GM23338 (cell line): Measurements from ENCODE around the gene H1-8. TPM values are rescaled to one million over a fixed set of nuclear protein-coding genes. Genes with fewer than 3 reads are reported as not detected.

Experiments used
- ATAC-seq: fragments of 200-7000 bp; cut with Tn5 transposase; 3 replicates; pipeline ENCODE4 v1.9.1; 2020
- DNase-seq: peaks from one replicate; pipeline ENCODE4 v3.0.0-alpha.2; 2015; ENCODE audit warnings: low spot score
- H2AFZ ChIP-seq: fragments of 200-600 bp; sonication (generic); 2 replicates; pipeline ENCODE4 v1.8.0; 2016; ENCODE audit warnings: antibody characterized with exemption, mild to moderate bottlenecking, moderate library complexity
- H3F3A ChIP-seq: fragments of 200-600 bp; sonication (generic); replicated peaks from 2 replicates; pipeline ENCODE4 v1.8.0; 2017; ENCODE audit warnings: antibody characterized with exemption, mixed run types, low read depth
- H3K27ac ChIP-seq: fragments of 200-600 bp; sonication (generic); 2 replicates; pipeline ENCODE4 v1.6.1; 2016; ENCODE audit warnings: low read depth
- H3K27me3 ChIP-seq: fragments of 200-600 bp; sonication (generic); 2 replicates; pipeline ENCODE4 v1.8.0; 2016; ENCODE audit warnings: mild to moderate bottlenecking, mixed run types, moderate library complexity; ENCODE audit not compliant: insufficient read depth
- H3K36me3 ChIP-seq: fragments of 200-600 bp; sonication (generic); 2 replicates; pipeline ENCODE4 v1.8.0; 2016; ENCODE audit warnings: mild to moderate bottlenecking; ENCODE audit not compliant: insufficient read depth
- H3K4me1 ChIP-seq: fragments of 200-600 bp; sonication (generic); 2 replicates; pipeline ENCODE4 v1.8.0; 2016; ENCODE audit warnings: mild to moderate bottlenecking, moderate library complexity; ENCODE audit not compliant: insufficient read depth
- H3K4me2 ChIP-seq: fragments of 200-600 bp; sonication (generic); 2 replicates; pipeline ENCODE4 v1.7.1; 2017; ENCODE audit warnings: mixed run types
- H3K4me3 ChIP-seq: fragments of 200-600 bp; sonication (generic); 2 replicates; pipeline ENCODE4 v1.6.1; 2016; ENCODE audit warnings: mixed run types
- H3K79me2 ChIP-seq: fragments of 200-600 bp; sonication (generic); replicated peaks from 2 replicates; pipeline ENCODE4 v1.8.0; 2017; ENCODE audit warnings: mild to moderate bottlenecking; ENCODE audit not compliant: insufficient read depth
- H3K9me2 ChIP-seq: fragments of 200-600 bp; sonication (generic); 2 replicates; pipeline ENCODE4 v1.8.0; 2017; ENCODE audit not compliant: insufficient read depth
- H4K20me1 ChIP-seq: fragments of 200-600 bp; sonication (generic); replicated peaks from 2 replicates; pipeline ENCODE4 v1.8.0; 2017; ENCODE audit warnings: mild to moderate bottlenecking; ENCODE audit not compliant: insufficient read depth
- H3K27ac Mint-ChIP-seq: 2 replicates; pipeline ENCODE4 v1.8.0; 2020; ENCODE audit warnings: inconsistent platforms, mild to moderate bottlenecking, moderate library complexity, mixed read lengths
- H3K27me3 Mint-ChIP-seq: 3 replicates; pipeline ENCODE4 v1.8.0; 2022; ENCODE audit warnings: low read depth, mild to moderate bottlenecking, moderate library complexity, mixed read lengths, inconsistent platforms; ENCODE audit not compliant: insufficient read depth, poor library complexity
- H3K36me3 Mint-ChIP-seq: 3 replicates; pipeline ENCODE4 v1.8.0; 2021; ENCODE audit warnings: low read depth, mild to moderate bottlenecking, inconsistent platforms, moderate library complexity, mixed read lengths
- H3K4me1 Mint-ChIP-seq: 3 replicates; pipeline ENCODE4 v1.8.0; 2020; ENCODE audit warnings: mild to moderate bottlenecking, inconsistent platforms, mixed read lengths
- H3K4me3 Mint-ChIP-seq: 3 replicates; pipeline ENCODE4 v1.8.0; 2021; ENCODE audit warnings: moderate library complexity, mild to moderate bottlenecking, inconsistent platforms, mixed read lengths
- H3K9me3 Mint-ChIP-seq: 3 replicates; pipeline ENCODE4 v1.8.0; 2020; ENCODE audit warnings: moderate library complexity, mild to moderate bottlenecking, inconsistent platforms, mixed read lengths
- CREB1 ChIP-seq: fragments of 250-450 bp; sonication (Bioruptor Pico); IDR thresholded peaks from 2 replicates; pipeline ENCODE4 v1.5.0; 2020; ENCODE audit warnings: low read depth, mild to moderate bottlenecking, moderate library complexity
- EZH2phosphoT487 ChIP-seq: fragments of 200-600 bp; sonication (generic); IDR thresholded peaks from one replicate; pipeline ENCODE4 v1.8.1; 2018; ENCODE audit warnings: antibody characterized with exemption; ENCODE audit not compliant: unreplicated experiment
- JUNB ChIP-seq: IDR thresholded peaks from one replicate; pipeline ENCODE4 v1.6.1; 2016; ENCODE audit warnings: antibody characterized with exemption; ENCODE audit not compliant: unreplicated experiment
- POLR2AphosphoS5 ChIP-seq: IDR thresholded peaks from 2 replicates; pipeline ENCODE4 v1.6.1; 2016; ENCODE audit warnings: antibody characterized with exemption, low read depth
- ZNF114 ChIP-seq: fragments of 250-450 bp; sonication (Bioruptor Pico); IDR thresholded peaks from 2 replicates; pipeline ENCODE4 v1.5.0; 2020; ENCODE audit warnings: mild to moderate bottlenecking, moderate library complexity
- ZNF331 ChIP-seq: fragments of 250-450 bp; sonication (Bioruptor Pico); IDR thresholded peaks from 2 replicates; pipeline ENCODE4 v1.5.0; 2020; ENCODE audit warnings: low read depth, mild to moderate bottlenecking, moderate library complexity
- polyA plus RNA-seq: library from polyadenylated mRNA; unstranded; fragments of >200 nt; fragmentation: Nextera tagmentation; extraction: Ambion mirVana; gene quantifications from 2 replicates; pipeline ENCODE4 v1.2.1, GENCODE V29; 2016
- total RNA-seq: library from RNA; depleted of rRNA; stranded (reverse); fragments of >200 nt; shearing (Covaris generic); gene quantifications from 2 replicates; pipeline ENCODE4 v1.2.3, GENCODE V29; 2014
- TF ChIP-seq, protein P1 (sequence below), 2 experiments: fragments of 200-600 bp in 1 of 2; sonication (generic) in 1 of 2; conservative IDR thresholded peaks; 2 replicates each; pipeline versions ENCODE4 v1.5.1 to v1.6.1; 2016 to 2017; ENCODE audit warnings: antibody characterized with exemption in 2 of 2, low read depth in 2 of 2, mild to moderate bottlenecking in 2 of 2, moderate library complexity in 1 of 2
- TF ChIP-seq, protein P2 (sequence below): fragments of 250-450 bp; sonication (Bioruptor Pico); IDR thresholded peaks from 2 replicates; pipeline ENCODE4 v1.5.0; 2020; ENCODE audit warnings: mild to moderate bottlenecking, moderate library complexity
- TF ChIP-seq, protein P3 (sequence below): IDR thresholded peaks from 2 replicates; pipeline ENCODE4 v1.6.1; 2016; ENCODE audit warnings: antibody characterized with exemption

Gene H1-8
- total and polyA plus RNA-seq, 2 experiments from 2014 or later, result not detected

DNA sequence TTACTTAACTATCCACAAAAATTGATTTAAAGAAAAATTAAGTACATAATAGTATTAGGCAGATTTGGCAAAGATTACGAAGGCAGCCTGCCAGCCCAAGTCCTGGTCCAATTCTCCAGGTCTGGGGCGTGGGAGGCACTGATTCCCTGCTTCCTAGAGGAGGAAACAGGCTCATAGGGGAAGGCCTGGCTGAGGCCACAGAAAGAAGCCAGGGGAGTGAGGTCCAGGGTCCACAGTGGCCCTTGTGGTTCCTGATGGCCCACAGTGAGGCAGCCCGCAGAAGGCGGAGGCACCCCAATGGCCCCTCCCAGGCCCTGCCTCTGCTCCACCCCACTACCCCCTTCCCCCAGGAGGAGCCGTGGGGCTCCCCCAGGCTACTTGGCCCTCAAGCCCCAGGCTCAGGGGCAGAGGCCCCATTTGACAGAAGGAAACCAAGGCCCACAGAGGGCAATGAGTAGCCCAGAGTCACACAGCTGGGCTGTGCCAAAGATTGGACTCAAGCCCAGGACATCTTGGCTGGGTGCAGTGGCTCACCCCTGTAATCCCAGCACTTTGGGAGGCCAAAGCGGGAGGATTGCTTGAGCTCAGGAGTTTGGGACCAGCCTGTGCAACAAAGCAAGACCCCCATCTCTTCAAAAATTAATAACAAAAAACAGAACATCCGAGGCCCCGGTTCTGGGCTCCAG, 21.0 kb downstream of the H1-8 start:
- H3K27ac Mint-ChIP-seq, result no peak overlapping the region
- Histone ChIP-seq H3K36me3 (no peaks in the 10 kb centered on the region), H3K9me2 (no peaks in the 10 kb centered on the region), H2AFZ (no peak overlapping the region), H3K4me3 (no peak overlapping the region), H4K20me1 (no peaks in the 10 kb centered on the region), H3K79me2 (no peaks in the 10 kb centered on the region), H3K4me2 (no peak overlapping the region), H3F3A (no peaks in the 10 kb centered on the region), H3K27me3 (no peaks in the 10 kb centered on the region), H3K4me1 (peaks cover 7% of the 10 kb centered on the region; the same call in 1 of the 2 replicates), H3K27ac (no peak overlapping the region)
- ATAC-seq (no peak), DNase-seq (no peak)
- peaks cover 5% of the 10 kb centered on the region for H3K4me1 Mint-ChIP-seq
- TF ChIP-seq ZNF114 (CRISPR knock-in tag) (no peak), JUNB (no peak), CREB1 (CRISPR knock-in tag) (no peak), EZH2phosphoT487 (no peak), POLR2AphosphoS5 (no peak), ZNF331 (CRISPR knock-in tag) (no peak)
- TF ChIP-seq, protein P1, sequence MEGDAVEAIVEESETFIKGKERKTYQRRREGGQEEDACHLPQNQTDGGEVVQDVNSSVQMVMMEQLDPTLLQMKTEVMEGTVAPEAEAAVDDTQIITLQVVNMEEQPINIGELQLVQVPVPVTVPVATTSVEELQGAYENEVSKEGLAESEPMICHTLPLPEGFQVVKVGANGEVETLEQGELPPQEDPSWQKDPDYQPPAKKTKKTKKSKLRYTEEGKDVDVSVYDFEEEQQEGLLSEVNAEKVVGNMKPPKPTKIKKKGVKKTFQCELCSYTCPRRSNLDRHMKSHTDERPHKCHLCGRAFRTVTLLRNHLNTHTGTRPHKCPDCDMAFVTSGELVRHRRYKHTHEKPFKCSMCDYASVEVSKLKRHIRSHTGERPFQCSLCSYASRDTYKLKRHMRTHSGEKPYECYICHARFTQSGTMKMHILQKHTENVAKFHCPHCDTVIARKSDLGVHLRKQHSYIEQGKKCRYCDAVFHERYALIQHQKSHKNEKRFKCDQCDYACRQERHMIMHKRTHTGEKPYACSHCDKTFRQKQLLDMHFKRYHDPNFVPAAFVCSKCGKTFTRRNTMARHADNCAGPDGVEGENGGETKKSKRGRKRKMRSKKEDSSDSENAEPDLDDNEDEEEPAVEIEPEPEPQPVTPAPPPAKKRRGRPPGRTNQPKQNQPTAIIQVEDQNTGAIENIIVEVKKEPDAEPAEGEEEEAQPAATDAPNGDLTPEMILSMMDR (conservative IDR thresholded peaks at IDR 0.05; ENCODE audit: low read depth in 2 of 2), result no peak
- TF ChIP-seq, protein P2, sequence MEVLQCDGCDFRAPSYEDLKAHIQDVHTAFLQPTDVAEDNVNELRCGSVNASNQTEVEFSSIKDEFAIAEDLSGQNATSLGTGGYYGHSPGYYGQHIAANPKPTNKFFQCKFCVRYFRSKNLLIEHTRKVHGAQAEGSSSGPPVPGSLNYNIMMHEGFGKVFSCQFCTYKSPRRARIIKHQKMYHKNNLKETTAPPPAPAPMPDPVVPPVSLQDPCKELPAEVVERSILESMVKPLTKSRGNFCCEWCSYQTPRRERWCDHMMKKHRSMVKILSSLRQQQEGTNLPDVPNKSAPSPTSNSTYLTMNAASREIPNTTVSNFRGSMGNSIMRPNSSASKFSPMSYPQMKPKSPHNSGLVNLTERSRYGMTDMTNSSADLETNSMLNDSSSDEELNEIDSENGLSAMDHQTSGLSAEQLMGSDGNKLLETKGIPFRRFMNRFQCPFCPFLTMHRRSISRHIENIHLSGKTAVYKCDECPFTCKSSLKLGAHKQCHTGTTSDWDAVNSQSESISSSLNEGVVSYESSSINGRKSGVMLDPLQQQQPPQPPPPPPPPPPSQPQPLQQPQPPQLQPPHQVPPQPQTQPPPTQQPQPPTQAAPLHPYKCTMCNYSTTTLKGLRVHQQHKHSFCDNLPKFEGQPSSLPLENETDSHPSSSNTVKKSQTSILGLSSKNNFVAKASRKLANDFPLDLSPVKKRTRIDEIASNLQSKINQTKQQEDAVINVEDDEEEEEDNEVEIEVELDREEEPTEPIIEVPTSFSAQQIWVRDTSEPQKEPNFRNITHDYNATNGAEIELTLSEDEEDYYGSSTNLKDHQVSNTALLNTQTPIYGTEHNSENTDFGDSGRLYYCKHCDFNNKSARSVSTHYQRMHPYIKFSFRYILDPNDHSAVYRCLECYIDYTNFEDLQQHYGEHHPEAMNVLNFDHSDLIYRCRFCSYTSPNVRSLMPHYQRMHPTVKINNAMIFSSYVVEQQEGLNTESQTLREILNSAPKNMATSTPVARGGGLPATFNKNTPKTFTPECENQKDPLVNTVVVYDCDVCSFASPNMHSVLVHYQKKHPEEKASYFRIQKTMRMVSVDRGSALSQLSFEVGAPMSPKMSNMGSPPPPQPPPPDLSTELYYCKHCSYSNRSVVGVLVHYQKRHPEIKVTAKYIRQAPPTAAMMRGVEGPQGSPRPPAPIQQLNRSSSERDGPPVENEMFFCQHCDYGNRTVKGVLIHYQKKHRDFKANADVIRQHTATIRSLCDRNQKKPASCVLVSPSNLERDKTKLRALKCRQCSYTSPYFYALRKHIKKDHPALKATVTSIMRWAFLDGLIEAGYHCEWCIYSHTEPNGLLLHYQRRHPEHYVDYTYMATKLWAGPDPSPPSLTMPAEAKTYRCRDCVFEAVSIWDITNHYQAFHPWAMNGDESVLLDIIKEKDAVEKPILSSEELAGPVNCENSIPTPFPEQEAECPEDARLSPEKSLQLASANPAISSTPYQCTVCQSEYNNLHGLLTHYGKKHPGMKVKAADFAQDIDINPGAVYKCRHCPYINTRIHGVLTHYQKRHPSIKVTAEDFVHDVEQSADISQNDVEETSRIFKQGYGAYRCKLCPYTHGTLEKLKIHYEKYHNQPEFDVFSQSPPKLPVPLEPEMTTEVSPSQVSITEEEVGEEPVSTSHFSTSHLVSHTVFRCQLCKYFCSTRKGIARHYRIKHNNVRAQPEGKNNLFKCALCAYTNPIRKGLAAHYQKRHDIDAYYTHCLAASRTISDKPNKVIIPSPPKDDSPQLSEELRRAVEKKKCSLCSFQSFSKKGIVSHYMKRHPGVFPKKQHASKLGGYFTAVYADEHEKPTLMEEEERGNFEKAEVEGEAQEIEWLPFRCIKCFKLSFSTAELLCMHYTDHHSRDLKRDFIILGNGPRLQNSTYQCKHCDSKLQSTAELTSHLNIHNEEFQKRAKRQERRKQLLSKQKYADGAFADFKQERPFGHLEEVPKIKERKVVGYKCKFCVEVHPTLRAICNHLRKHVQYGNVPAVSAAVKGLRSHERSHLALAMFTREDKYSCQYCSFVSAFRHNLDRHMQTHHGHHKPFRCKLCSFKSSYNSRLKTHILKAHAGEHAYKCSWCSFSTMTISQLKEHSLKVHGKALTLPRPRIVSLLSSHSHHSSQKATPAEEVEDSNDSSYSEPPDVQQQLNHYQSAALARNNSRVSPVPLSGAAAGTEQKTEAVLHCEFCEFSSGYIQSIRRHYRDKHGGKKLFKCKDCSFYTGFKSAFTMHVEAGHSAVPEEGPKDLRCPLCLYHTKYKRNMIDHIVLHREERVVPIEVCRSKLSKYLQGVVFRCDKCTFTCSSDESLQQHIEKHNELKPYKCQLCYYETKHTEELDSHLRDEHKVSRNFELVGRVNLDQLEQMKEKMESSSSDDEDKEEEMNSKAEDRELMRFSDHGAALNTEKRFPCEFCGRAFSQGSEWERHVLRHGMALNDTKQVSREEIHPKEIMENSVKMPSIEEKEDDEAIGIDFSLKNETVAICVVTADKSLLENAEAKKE (CRISPR knock-in tag), result no peak
- TF ChIP-seq, protein P3, sequence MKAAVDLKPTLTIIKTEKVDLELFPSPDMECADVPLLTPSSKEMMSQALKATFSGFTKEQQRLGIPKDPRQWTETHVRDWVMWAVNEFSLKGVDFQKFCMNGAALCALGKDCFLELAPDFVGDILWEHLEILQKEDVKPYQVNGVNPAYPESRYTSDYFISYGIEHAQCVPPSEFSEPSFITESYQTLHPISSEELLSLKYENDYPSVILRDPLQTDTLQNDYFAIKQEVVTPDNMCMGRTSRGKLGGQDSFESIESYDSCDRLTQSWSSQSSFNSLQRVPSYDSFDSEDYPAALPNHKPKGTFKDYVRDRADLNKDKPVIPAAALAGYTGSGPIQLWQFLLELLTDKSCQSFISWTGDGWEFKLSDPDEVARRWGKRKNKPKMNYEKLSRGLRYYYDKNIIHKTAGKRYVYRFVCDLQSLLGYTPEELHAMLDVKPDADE, result no peak
- H3K27me3 Mint-ChIP-seq, result peaks cover 11% of the 10 kb centered on the region
- H3K36me3 Mint-ChIP-seq, result peaks cover 4% of the 10 kb centered on the region; the same call in 1 of the 3 replicates
- H3K4me3 Mint-ChIP-seq, result no peak overlapping the region
- H3K9me3 Mint-ChIP-seq, result no peaks in the 10 kb centered on the region
